Testis (tissue), 3 donors: ENCODE measurements around the gene BRAT1. TPM values are rescaled to one million over a fixed set of nuclear protein-coding genes. Genes with fewer than 3 reads are reported as not detected.
"Not testable (repeated sequence)": the region's sequence is repeated elsewhere in the genome, so short reads cannot be mapped to it uniquely, and the experiment has no call there.

Experiments used
- DNase-seq: peaks from one replicate; pipeline ENCODE4 v3.0.0-alpha.2; 2019
- H3K27ac ChIP-seq, 2 donors: fragments of 200-600 bp; sonication (generic); one replicate each; pipeline ENCODE4 v1.5.1; 2019
- H3K27me3 ChIP-seq: fragments of 200-600 bp; sonication (generic); one replicate; pipeline ENCODE4 v1.5.1; 2019
- H3K36me3 ChIP-seq: fragments of 200-600 bp; sonication (generic); one replicate; pipeline ENCODE4 v1.5.1; 2017; ENCODE audit warnings: low read depth; ENCODE audit errors: missing control alignments
- H3K4me1 ChIP-seq: fragments of 200-600 bp; sonication (generic); one replicate; pipeline ENCODE4 v1.5.1; 2019
- H3K4me3 ChIP-seq, 2 donors: fragments of 200-600 bp; sonication (generic); one replicate each; pipeline ENCODE4 v1.5.1; 2017 to 2019
- H3K9me3 ChIP-seq: fragments of 200-600 bp; sonication (generic); one replicate; pipeline ENCODE4 v1.5.1; 2017
- CTCF ChIP-seq, 3 experiments: fragments of 450-650 bp in 2 of 3; fragments of 200-600 bp in 1 of 3; sonication (generic) in 1 of 3; IDR thresholded peaks; one replicate each; pipeline ENCODE4 v1.5.1; 2016 to 2019; ENCODE audit warnings: antibody characterized with exemption in 3 of 3, mild to moderate bottlenecking in 2 of 3, moderate library complexity in 1 of 3
- POLR2A ChIP-seq: fragments of 450-650 bp; IDR thresholded peaks from one replicate; pipeline ENCODE4 v1.6.1; 2017; ENCODE audit warnings: antibody characterized with exemption, mild to moderate bottlenecking, moderate library complexity
- WGBS, 2 donors: methylation state at CpG; one replicate each; pipeline ENCODE4 v1.1.5; 2018; 5-methylcytosine and 5-hydroxymethylcytosine counted together
- intact Hi-C: fragments of 100-400 bp; cut with DNase I; formaldehyde crosslinking; loops from one replicate; pipeline ENCODE4 v1.15.1; 2023; ENCODE audit warnings: low total_unique reads
- polyA plus RNA-seq: library from polyadenylated mRNA; stranded (reverse); fragments of 350-450 nt; fragmentation: Illumina TruSeq; extraction: RNeasy Lipid Tissue Mini Kit (QIAGEN cat#74804); gene quantifications from one replicate; pipeline ENCODE4 v1.2.3, GENCODE V29; 2014; ENCODE audit warnings: low read depth, low replicate concordance; ENCODE audit not compliant: insufficient read depth
- total RNA-seq, 2 donors: library from RNA; depleted of rRNA; stranded (reverse); fragments of >200 nt; gene quantifications; one replicate each; pipeline ENCODE4 v1.2.3, GENCODE V29; 2016

The BRAT1 gene
- total and polyA plus RNA-seq, 3 donors from 2014 or later = 45.3 to 108 (median 104) TPM

GRCh38 chr7:2595258-2595860 is 40.0 kb upstream of the BRAT1 start:
- H3K9me3 ChIP-seq = no peaks in the 10 kb centered on the region
- TF ChIP-seq CTCF (IDR thresholded peaks at IDR 0.05) = no peak
- TF ChIP-seq POLR2A = no peak
- H3K4me1 ChIP-seq = no peaks in the 10 kb centered on the region
- H3K27ac ChIP-seq = no peak overlapping the region
- 92 to 93% methylated on average over 3 to 27 of the region's 27 CpGs for WGBS, 2 donors
- no peak overlapping the region for H3K4me3 ChIP-seq
- DNase-seq = no peak
- intact Hi-C loops = no loop called here
- H3K36me3 ChIP-seq = no peaks in the 10 kb centered on the region
- no peaks in the 10 kb centered on the region for H3K27me3 ChIP-seq

- H3K4me1 ChIP-seq = no peaks in the 10 kb centered on the region
- WGBS, 2 donors = 87 to 96% methylated on average over 10 of the region's 10 CpGs
- TF ChIP-seq CTCF (IDR thresholded peaks at IDR 0.05) = no peak
- no peak for TF ChIP-seq POLR2A
- intact Hi-C loops = no loop called here
- H3K36me3 ChIP-seq = no peaks in the 10 kb centered on the region
- H3K27me3 ChIP-seq = no peaks in the 10 kb centered on the region
- DNase-seq = no peak
- no peak overlapping the region for H3K4me3 ChIP-seq
- no peak overlapping the region for H3K27ac ChIP-seq
- H3K9me3 ChIP-seq = no peaks in the 10 kb centered on the region
Observed at GRCh38 chr7:2594599-2594998, 39.3 kb upstream of the BRAT1 start.

GRCh38 chr7:2593036-2593727 is 37.9 kb upstream of the BRAT1 start:
- WGBS, 2 donors = 93% methylated on average over 31 to 38 of the region's 38 CpGs
- no peak for TF ChIP-seq POLR2A
- TF ChIP-seq CTCF (IDR thresholded peaks at IDR 0.05) = no peak
- DNase-seq = no peak
- Histone ChIP-seq H3K36me3 (no peaks in the 10 kb centered on the region), H3K4me3 (no peak overlapping the region), H3K27me3 (no peaks in the 10 kb centered on the region), H3K4me1 (no peaks in the 10 kb centered on the region), H3K9me3 (no peaks in the 10 kb centered on the region), H3K27ac (no peak overlapping the region)
- intact Hi-C loops = no loop called here

- TF ChIP-seq CTCF (IDR thresholded peaks at IDR 0.05) (no peak), POLR2A (no peak)
- H3K27me3 ChIP-seq = no peaks in the 10 kb centered on the region
- H3K36me3 ChIP-seq = no peaks in the 10 kb centered on the region
- H3K4me3 ChIP-seq = no peak overlapping the region
- 94 to 98% methylated on average over 11 to 23 of the region's 23 CpGs for WGBS, 2 donors
- H3K4me1 ChIP-seq = no peaks in the 10 kb centered on the region
- no peak overlapping the region for H3K27ac ChIP-seq
- DNase-seq = no peak
- H3K9me3 ChIP-seq = no peaks in the 10 kb centered on the region
- intact Hi-C loops = no loop called here
Observed at GRCh38 chr7:2592375-2592865, 37.1 kb upstream of the BRAT1 start.

GRCh38 chr7:2589941-2590340 is 34.6 kb upstream of the BRAT1 start:
- DNase-seq, H3K4me1 ChIP-seq, H3K27me3 ChIP-seq, H3K27ac ChIP-seq, intact Hi-C loops, H3K4me3 ChIP-seq, H3K36me3 ChIP-seq, H3K9me3 ChIP-seq: not testable (repeated sequence)
- WGBS, 2 donors = 87 to 94% methylated on average over 3 to 15 of the region's 15 CpGs
